Measurements from ENCODE around the gene SEZ6.

- no peak for TF ChIP-seq CTCF (IDR thresholded peaks at IDR 0.05)
- TF ChIP-seq POLR2A (IDR thresholded peaks at IDR 0.05), result no peak
Observed at GRCh38 chr17:29051194-29051593, 45.4 kb upstream of the SEZ6 start.

Data from vagina (tissue), 2 donors.